Sigmoid colon (tissue), 4 donors: ENCODE data around the gene RAI14.

Experiments
- CTCF ChIP-seq, 4 experiments: fragments of 450-650 bp in 3 of 4; fragments of 200-600 bp in 1 of 4; IDR thresholded peaks; one replicate each; pipeline ENCODE4 v1.5.1; 2016 to 2019; ENCODE audit warnings: antibody characterized with exemption in 4 of 4, mild to moderate bottlenecking in 3 of 4, moderate library complexity in 2 of 4
- EP300 ChIP-seq, 4 donors: sonication (generic); formaldehyde crosslinking; IDR thresholded peaks; one replicate each; pipeline ENCODE4 v1.6.1; 2017; ENCODE audit warnings: antibody characterized with exemption in 4 of 4
- POLR2A ChIP-seq, 2 donors: fragments of 450-650 bp; IDR thresholded peaks; one replicate each; pipeline ENCODE4 v1.6.1; 2016; ENCODE audit warnings: antibody characterized with exemption in 2 of 2, mild to moderate bottlenecking in 2 of 2, moderate library complexity in 2 of 2
- POLR2AphosphoS5 ChIP-seq, 4 donors: sonication (generic); formaldehyde crosslinking; IDR thresholded peaks; one replicate each; pipeline ENCODE4 v1.6.1; 2017; ENCODE audit warnings: antibody characterized with exemption in 4 of 4

- TF ChIP-seq CTCF (IDR thresholded peaks at IDR 0.05) (no peak), POLR2AphosphoS5 (IDR thresholded peaks at IDR 0.05) (peak in 2 of 4 donors; percentile 32 to 66), POLR2A (IDR thresholded peaks at IDR 0.05) (no peak), EP300 (IDR thresholded peaks at IDR 0.05) (peak in 2 of 4 donors; percentile 47 to 53)
Measured at GRCh38 chr5:34674187-34674586, 18.1 kb downstream of the RAI14 start.
